Measurements from ENCODE around the gene HSH2D. TPM values are rescaled to one million over a fixed set of nuclear protein-coding genes. Genes with fewer than 3 reads are reported as not detected.
A peak's percentile ranks its signal among the peaks of the same experiment; 100 is the strongest.

Gene HSH2D
- total and polyA plus RNA-seq, 2 of the 13 experiments (the other 11 are each of a cell fraction or from before 2014, with no cell fraction given) = 0.69 to 3.2 TPM

- TF ChIP-seq, protein P1, sequence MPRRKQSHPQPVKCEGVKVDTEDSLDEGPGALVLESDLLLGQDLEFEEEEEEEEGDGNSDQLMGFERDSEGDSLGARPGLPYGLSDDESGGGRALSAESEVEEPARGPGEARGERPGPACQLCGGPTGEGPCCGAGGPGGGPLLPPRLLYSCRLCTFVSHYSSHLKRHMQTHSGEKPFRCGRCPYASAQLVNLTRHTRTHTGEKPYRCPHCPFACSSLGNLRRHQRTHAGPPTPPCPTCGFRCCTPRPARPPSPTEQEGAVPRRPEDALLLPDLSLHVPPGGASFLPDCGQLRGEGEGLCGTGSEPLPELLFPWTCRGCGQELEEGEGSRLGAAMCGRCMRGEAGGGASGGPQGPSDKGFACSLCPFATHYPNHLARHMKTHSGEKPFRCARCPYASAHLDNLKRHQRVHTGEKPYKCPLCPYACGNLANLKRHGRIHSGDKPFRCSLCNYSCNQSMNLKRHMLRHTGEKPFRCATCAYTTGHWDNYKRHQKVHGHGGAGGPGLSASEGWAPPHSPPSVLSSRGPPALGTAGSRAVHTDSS (CRISPR knock-in tag; conservative IDR thresholded peaks at IDR 0.05) = no peak
- TF ChIP-seq ZSCAN25 (CRISPR knock-in tag; IDR thresholded peaks at IDR 0.05) (peak; percentile 16; the same call in 1 of the 2 replicates), KLF13 (CRISPR knock-in tag; IDR thresholded peaks at IDR 0.05) (no peak), NFAT5 (CRISPR knock-in tag; IDR thresholded peaks at IDR 0.05) (0 out of 2 replicates have a peak, but pooled peaks have one; percentile 64), ZNF17 (CRISPR knock-in tag; IDR thresholded peaks at IDR 0.05) (no peak), ZIK1 (CRISPR knock-in tag; IDR thresholded peaks at IDR 0.05; ENCODE audit: borderline replicate concordance, low read depth) (peak; percentile 91), SP2 (CRISPR knock-in tag; IDR thresholded peaks at IDR 0.05) (peak; percentile 100), ELF1 (CRISPR knock-in tag; IDR thresholded peaks at IDR 0.05) (peak; percentile 79), TFDP1 (CRISPR knock-in tag; IDR thresholded peaks at IDR 0.05; ENCODE audit: borderline replicate concordance) (peak; percentile 99), RELA (CRISPR knock-in tag; IDR thresholded peaks at IDR 0.05) (peak; percentile 92; the same call in 1 of the 2 replicates), SNAPC2 (CRISPR knock-in tag; IDR thresholded peaks at IDR 0.05) (peak; percentile 85), HOXA9 (CRISPR knock-in tag; IDR thresholded peaks at IDR 0.05; ENCODE audit: borderline replicate concordance) (peak; percentile 84; the same call in 1 of the 2 replicates), THYN1 (CRISPR knock-in tag; IDR thresholded peaks at IDR 0.05; ENCODE audit: borderline replicate concordance, low read depth) (no peak), FOXA3 (CRISPR knock-in tag; IDR thresholded peaks at IDR 0.05) (no peak; the same call in none of the 2 replicates), XBP1 (CRISPR knock-in tag; IDR thresholded peaks at IDR 0.05) (no peak), ZNF569 (CRISPR knock-in tag; IDR thresholded peaks at IDR 0.05; ENCODE audit: borderline replicate concordance) (no peak), ZNF253 (CRISPR knock-in tag; IDR thresholded peaks at IDR 0.05; ENCODE audit: borderline replicate concordance) (0 out of 2 replicates have a peak, but pooled peaks have one; percentile 59)
- TF ChIP-seq, protein P2, sequence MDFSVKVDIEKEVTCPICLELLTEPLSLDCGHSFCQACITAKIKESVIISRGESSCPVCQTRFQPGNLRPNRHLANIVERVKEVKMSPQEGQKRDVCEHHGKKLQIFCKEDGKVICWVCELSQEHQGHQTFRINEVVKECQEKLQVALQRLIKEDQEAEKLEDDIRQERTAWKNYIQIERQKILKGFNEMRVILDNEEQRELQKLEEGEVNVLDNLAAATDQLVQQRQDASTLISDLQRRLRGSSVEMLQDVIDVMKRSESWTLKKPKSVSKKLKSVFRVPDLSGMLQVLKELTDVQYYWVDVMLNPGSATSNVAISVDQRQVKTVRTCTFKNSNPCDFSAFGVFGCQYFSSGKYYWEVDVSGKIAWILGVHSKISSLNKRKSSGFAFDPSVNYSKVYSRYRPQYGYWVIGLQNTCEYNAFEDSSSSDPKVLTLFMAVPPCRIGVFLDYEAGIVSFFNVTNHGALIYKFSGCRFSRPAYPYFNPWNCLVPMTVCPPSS (IDR thresholded peaks at IDR 0.05) = no peak
- TF ChIP-seq, protein P3, sequence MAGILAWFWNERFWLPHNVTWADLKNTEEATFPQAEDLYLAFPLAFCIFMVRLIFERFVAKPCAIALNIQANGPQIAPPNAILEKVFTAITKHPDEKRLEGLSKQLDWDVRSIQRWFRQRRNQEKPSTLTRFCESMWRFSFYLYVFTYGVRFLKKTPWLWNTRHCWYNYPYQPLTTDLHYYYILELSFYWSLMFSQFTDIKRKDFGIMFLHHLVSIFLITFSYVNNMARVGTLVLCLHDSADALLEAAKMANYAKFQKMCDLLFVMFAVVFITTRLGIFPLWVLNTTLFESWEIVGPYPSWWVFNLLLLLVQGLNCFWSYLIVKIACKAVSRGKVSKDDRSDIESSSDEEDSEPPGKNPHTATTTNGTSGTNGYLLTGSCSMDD (CRISPR knock-in tag; IDR thresholded peaks at IDR 0.05) = no peak
Observed at GRCh38 chr19:16111160-16111908, 32.2 kb upstream of the HSH2D start, which contains the start of gene RAB8A (continued).
